Left lung (tissue), 10 donors: Measurements from ENCODE around the gene PRKN. TPM values are rescaled to one million over a fixed set of nuclear protein-coding genes. Genes with fewer than 3 reads are reported as not detected.

Experiments used
- ATAC-seq: fragments of 200-7000 bp; cut with Tn5 transposase; one replicate; pipeline ENCODE4 v1.9.1; 2020; ENCODE audit warnings: moderate library complexity
- DNase-seq, 4 donors: peaks; one replicate each; pipeline ENCODE4 v3.0.0-alpha.2; 2013 to 2020
- H3K27ac ChIP-seq, 2 donors: fragments of 200-600 bp; sonication (generic) in 1 of 2; one replicate each; pipeline versions ENCODE4 v1.5.0 to v1.8.0; 2020 to 2021
- H3K27me3 ChIP-seq, 2 donors: fragments of 200-600 bp; sonication (generic) in 1 of 2; one replicate each; pipeline versions ENCODE4 v1.5.0 to v1.8.0; 2020 to 2021
- H3K36me3 ChIP-seq, 2 donors: fragments of 200-600 bp; sonication (generic) in 1 of 2; one replicate each; pipeline versions ENCODE4 v1.5.0 to v1.8.0; 2020 to 2021
- H3K4me1 ChIP-seq, 2 donors: fragments of 200-600 bp; one replicate each; pipeline ENCODE4 v1.8.0; 2021
- H3K4me3 ChIP-seq, 2 donors: fragments of 200-600 bp; sonication (generic) in 1 of 2; one replicate each; pipeline versions ENCODE4 v1.5.0 to v1.8.0; 2020 to 2021; ENCODE audit warnings: mild to moderate bottlenecking in 1 of 2
- H3K9me3 ChIP-seq, 2 donors: fragments of 200-600 bp; sonication (generic) in 1 of 2; one replicate each; pipeline versions ENCODE4 v1.5.0 to v1.8.0; 2020 to 2021
- CTCF ChIP-seq, 2 donors: fragments of 200-600 bp; sonication (generic) in 1 of 2; IDR thresholded peaks; one replicate each; pipeline versions ENCODE4 v1.5.0 to v1.8.0; 2021; ENCODE audit warnings: antibody characterized with exemption in 2 of 2
- intact Hi-C, 2 donors: fragments of 100-400 bp; cut with DNase I; formaldehyde crosslinking; loops; one replicate each; pipeline versions ENCODE4 v1.11.2 to v1.14.2; 2022
- polyA plus RNA-seq, 6 donors: library from polyadenylated mRNA; unstranded; fragments of 120-200 nt; gene quantifications; one replicate each; pipeline ENCODE4 v1.2.1, GENCODE V29; 2013; ENCODE audit not compliant: insufficient read length in 6 of 6
- total RNA-seq, 2 donors: library from RNA; stranded (reverse); fragmentation: NEBNext Ultra II Directional; extraction: Animal tissue kit (Norgen Biotek cat#: 25700); gene quantifications; one replicate each; pipeline ENCODE4 v1.2.1, GENCODE V29; 2021
- donor health status: DM: no; HTN: yes; CAD: no.
- donor health status: DM: no; HTN: no; CAD: no.

Gene PRKN
- total and polyA plus RNA-seq, 8 donors: 1.9 to 4.3 (median 2.5) TPM

GRCh38 chr6:162251257-162251656 lies 476.3 kb downstream of the PRKN start:
- Histone ChIP-seq H3K27ac (no peak overlapping the region), H3K4me3 (no peak overlapping the region), H3K27me3 (no peaks in the 10 kb centered on the region), H3K36me3 (no peaks in the 10 kb centered on the region), H3K9me3 (no peaks in the 10 kb centered on the region), H3K4me1 (no peaks in the 10 kb centered on the region)
- intact Hi-C loops: no loop called here
- no peak for DNase-seq
- no peak for ATAC-seq
- TF ChIP-seq CTCF (IDR thresholded peaks at IDR 0.05): no peak

GRCh38 chr6:162249907-162250642 lies 477.5 kb downstream of the PRKN start:
- DNase-seq (no peak), ATAC-seq (no peak)
- intact Hi-C loops: no loop called here
- Histone ChIP-seq H3K27ac (no peak overlapping the region), H3K27me3 (no peaks in the 10 kb centered on the region), H3K9me3 (no peaks in the 10 kb centered on the region), H3K4me3 (no peak overlapping the region), H3K36me3 (no peaks in the 10 kb centered on the region), H3K4me1 (no peaks in the 10 kb centered on the region)
- no peak for TF ChIP-seq CTCF (IDR thresholded peaks at IDR 0.05)

- intact Hi-C loops: no loop called here
- no peaks in the 10 kb centered on the region for H3K4me1 ChIP-seq
- no peak for ATAC-seq
- H3K36me3 ChIP-seq: no peaks in the 10 kb centered on the region
- no peak overlapping the region for H3K4me3 ChIP-seq
- H3K27ac ChIP-seq: no peak overlapping the region
- H3K9me3 ChIP-seq: no peaks in the 10 kb centered on the region
- DNase-seq: no peak
- TF ChIP-seq CTCF (IDR thresholded peaks at IDR 0.05): no peak
- no peaks in the 10 kb centered on the region for H3K27me3 ChIP-seq
These were observed 481.6 kb downstream of the PRKN start for GRCh38 chr6:162245830-162246420.

GRCh38 chr6:162244031-162244430 lies 483.5 kb downstream of the PRKN start:
- Histone ChIP-seq H3K4me3 (no peak overlapping the region), H3K27ac (no peak overlapping the region), H3K9me3 (no peaks in the 10 kb centered on the region), H3K36me3 (no peaks in the 10 kb centered on the region), H3K4me1 (no peaks in the 10 kb centered on the region), H3K27me3 (no peaks in the 10 kb centered on the region)
- no peak for TF ChIP-seq CTCF (IDR thresholded peaks at IDR 0.05)
- intact Hi-C loops: no loop called here
- no peak for ATAC-seq
- no peak for DNase-seq

GRCh38 chr6:162242915-162243314 lies 484.7 kb downstream of the PRKN start:
- no peaks in the 10 kb centered on the region for H3K36me3 ChIP-seq
- H3K4me3 ChIP-seq: no peak overlapping the region
- no peak for DNase-seq
- intact Hi-C loops: no loop called here
- no peaks in the 10 kb centered on the region for H3K4me1 ChIP-seq
- no peak for TF ChIP-seq CTCF (IDR thresholded peaks at IDR 0.05)
- no peak overlapping the region for H3K27ac ChIP-seq
- H3K27me3 ChIP-seq: no peaks in the 10 kb centered on the region
- no peaks in the 10 kb centered on the region for H3K9me3 ChIP-seq
- ATAC-seq: no peak
